Calu3 (cell line): Measurements from ENCODE around the gene GINS3. TPM values are rescaled to one million over a fixed set of nuclear protein-coding genes. Genes with fewer than 3 reads are reported as not detected.

Experiments used
- BruUV-seq: library from RNA; stranded (reverse); fragments of 400-500 nt; replicated peaks from 2 replicates; lab custom pipeline; 2021; lab: Mats Ljungman, UMichigan
- CTCF ChIA-PET: fragments of 300-600 bp; sonication (Branson Sonifier 250); formaldehyde crosslinking; loops from one replicate; lab custom pipeline; 2022; ENCODE audit warnings: antibody characterized with exemption; lab: Charles Lee
- DNase-seq: peaks from one replicate; pipeline ENCODE4 v3.0.0; 2022
- H3K27ac Mint-ChIP-seq: one replicate; pipeline ENCODE4 v1.8.0; 2022; ENCODE audit warnings: mixed read lengths; ENCODE audit not compliant: unreplicated experiment
- H3K27me3 Mint-ChIP-seq: one replicate; pipeline ENCODE4 v1.8.0; 2022; ENCODE audit warnings: mixed read lengths; ENCODE audit not compliant: unreplicated experiment
- H3K36me3 Mint-ChIP-seq: one replicate; pipeline ENCODE4 v1.8.0; 2022; ENCODE audit warnings: mild to moderate bottlenecking, moderate library complexity, mixed read lengths; ENCODE audit not compliant: insufficient read depth, unreplicated experiment
- H3K4me1 Mint-ChIP-seq: one replicate; pipeline ENCODE4 v1.8.0; 2022; ENCODE audit warnings: mild to moderate bottlenecking, low read depth, mixed read lengths; ENCODE audit not compliant: unreplicated experiment
- H3K4me3 Mint-ChIP-seq: one replicate; pipeline ENCODE4 v1.8.0; 2022; ENCODE audit warnings: mild to moderate bottlenecking, low read depth, moderate library complexity, mixed read lengths; ENCODE audit not compliant: unreplicated experiment
- H3K9me3 Mint-ChIP-seq: one replicate; pipeline ENCODE4 v1.8.0; 2022; ENCODE audit warnings: low read depth, mixed read lengths; ENCODE audit not compliant: unreplicated experiment
- CTCF ChIP-seq: fragments of 200-600 bp; IDR thresholded peaks from one replicate; pipeline ENCODE4 v1.8.0; 2022; ENCODE audit warnings: antibody characterized with exemption; ENCODE audit not compliant: unreplicated experiment
- intact Hi-C: fragments of 100-400 bp; cut with micrococcal nuclease; formaldehyde crosslinking; loops from one replicate; pipeline ENCODE4 v1.10.0; 2022; ENCODE audit not compliant: unreplicated experiment
- total RNA-seq: library from RNA; stranded (reverse); gene quantifications from 2 replicates; pipeline ENCODE4 v1.2.3, GENCODE V29; 2022

GINS3 gene
- total RNA-seq, 1 experiment from 2014 or later: 13.6 TPM

GRCh38 chr16:58454856-58455255, 62.6 kb downstream of the GINS3 start:
- peaks cover 8% of the 10 kb centered on the region for H3K36me3 Mint-ChIP-seq
- BruUV-seq: no TSS peak
- DNase-seq: no peak
- no peak overlapping the region for H3K27ac Mint-ChIP-seq
- no peak overlapping the region for H3K4me3 Mint-ChIP-seq
- no peak for TF ChIP-seq CTCF
- no peaks in the 10 kb centered on the region for H3K9me3 Mint-ChIP-seq
- CTCF ChIA-PET: interaction anchor here (0.9 to 1.0 kb wide), 2 partner anchors 28 to 102 kb away, joined by 3 read pairs; no protein-coding TSS in a partner anchor
- peaks cover 18% of the 10 kb centered on the region for H3K4me1 Mint-ChIP-seq
- intact Hi-C loops: no loop called here
- H3K27me3 Mint-ChIP-seq: peaks cover 67% of the 10 kb centered on the region

Other genes starting within 250 kb of the GINS3 start
- 81.6 and 85.9 TPM in 2 replicates for gene CSNK2A2, start 194.4 kb upstream of the GINS3 start, total RNA-seq
- gene PRSS54, start 97.4 kb upstream of the GINS3 start, total RNA-seq: not detected in 2 replicates
- 4.9 and 6.1 TPM in 2 replicates for gene NDRG4, start 107.7 kb downstream of the GINS3 start, total RNA-seq
- 42.8 and 46.8 TPM in 2 replicates for gene SETD6, start 123.0 kb downstream of the GINS3 start, total RNA-seq
- 270 and 299 TPM in 2 replicates for gene CNOT1, start 237.4 kb downstream of the GINS3 start, total RNA-seq